PC-3 (cell line): ENCODE results near the gene PACSIN2. TPM values are rescaled to one million over a fixed set of nuclear protein-coding genes. Genes with fewer than 3 reads are reported as not detected.

Experiments
- ATAC-seq: fragments of 200-7000 bp; cut with Tn5 transposase; 2 replicates; pipeline ENCODE4 v1.9.1; 2020; ENCODE audit warnings: mild to moderate bottlenecking, moderate library complexity
- BruUV-seq: library from RNA; stranded (reverse); fragments of 400-500 nt; replicated peaks from 2 replicates; lab custom pipeline; 2021; lab: Mats Ljungman, UMichigan
- CTCF ChIA-PET: fragments of 300-600 bp; sonication (Branson Sonifier 250); formaldehyde crosslinking; loops from one replicate; lab custom pipeline; 2022; ENCODE audit warnings: antibody characterized with exemption; lab: Charles Lee
- POLR2A ChIA-PET: fragments of 300-600 bp; sonication (Branson Sonifier 250); formaldehyde crosslinking; loops from one replicate; lab custom pipeline; 2022; ENCODE audit warnings: antibody characterized with exemption; ENCODE audit not compliant: unreplicated experiment; lab: Charles Lee
- DNase-seq: peaks from one replicate; pipeline ENCODE4 v3.0.0-alpha.2; 2015
- H2AFZ ChIP-seq: fragments of 300-600 bp; sonication (generic); 2 replicates; pipeline ENCODE4 v1.6.0; 2016; ENCODE audit warnings: antibody characterized with exemption, low read length
- H3F3A ChIP-seq: fragments of 300-600 bp; sonication (generic); one replicate; pipeline ENCODE4 v1.6.0; 2017; ENCODE audit warnings: antibody characterized with exemption, low read length, control low read depth, mild to moderate bottlenecking; ENCODE audit not compliant: unreplicated experiment
- H3K27ac ChIP-seq: fragments of 300-600 bp; sonication (generic); 2 replicates; pipeline ENCODE4 v1.5.1; 2016; ENCODE audit warnings: mild to moderate bottlenecking, low read length
- H3K27me3 ChIP-seq: fragments of 300-600 bp; sonication (generic); 2 replicates; pipeline ENCODE4 v1.6.1; 2016; ENCODE audit warnings: low read length, mixed read lengths
- H3K36me3 ChIP-seq: fragments of 300-600 bp; sonication (generic); 2 replicates; pipeline ENCODE4 v1.6.1; 2016; ENCODE audit warnings: low read depth, mixed run types, low read length, mixed read lengths
- H3K4me1 ChIP-seq: fragments of 300-600 bp; sonication (generic); 2 replicates; pipeline ENCODE4 v1.5.1; 2016; ENCODE audit warnings: low read length; ENCODE audit not compliant: insufficient read depth
- H3K4me2 ChIP-seq: fragments of 300-600 bp; sonication (generic); 2 replicates; pipeline ENCODE4 v1.6.0; 2016; ENCODE audit warnings: low read length
- H3K4me3 ChIP-seq: fragments of 300-600 bp; sonication (generic); 2 replicates; pipeline ENCODE4 v1.5.1; 2016; ENCODE audit warnings: mild to moderate bottlenecking, low read length, mixed read lengths
- H3K79me2 ChIP-seq: fragments of 300-600 bp; sonication (generic); 2 replicates; pipeline ENCODE4 v1.6.1; 2017; ENCODE audit warnings: low read length, mixed read lengths
- H3K9ac ChIP-seq: fragments of 300-600 bp; sonication (generic); 2 replicates; pipeline ENCODE4 v1.6.0; 2016; ENCODE audit warnings: mild to moderate bottlenecking, low read length
- H3K9me2 ChIP-seq: fragments of 300-600 bp; sonication (generic); replicated peaks from 2 replicates; pipeline ENCODE4 v1.6.1; 2016; ENCODE audit warnings: mixed run types, low read length, mixed read lengths
- H3K9me3 ChIP-seq: fragments of 300-600 bp; sonication (generic); 2 replicates; pipeline ENCODE4 v1.6.1; 2016; ENCODE audit warnings: low read length, mixed read lengths
- H4K20me1 ChIP-seq: fragments of 300-600 bp; sonication (generic); 2 replicates; pipeline ENCODE4 v1.6.1; 2016; ENCODE audit warnings: low read length, mixed read lengths
- EZH2 ChIP-seq: fragments of 300-600 bp; sonication (generic); IDR thresholded peaks from one replicate; pipeline ENCODE4 v1.6.1; 2017; ENCODE audit warnings: antibody characterized with exemption, mild to moderate bottlenecking, low read length; ENCODE audit not compliant: unreplicated experiment
- EZH2phosphoT487 ChIP-seq: fragments of 300-600 bp; sonication (generic); IDR thresholded peaks from 2 replicates; pipeline ENCODE4 v1.6.1; 2018; ENCODE audit warnings: mild to moderate bottlenecking, antibody characterized with exemption, low read length, borderline replicate concordance
- intact Hi-C: fragments of 100-400 bp; cut with micrococcal nuclease; formaldehyde crosslinking; loops from 2 replicates; pipeline ENCODE4 v1.9.0; 2023
- total RNA-seq: library from RNA; depleted of rRNA; stranded (reverse); fragments of >200 nt; gene quantifications from 2 replicates; pipeline ENCODE4 v1.2.3, GENCODE V29; 2014
- TF ChIP-seq, protein P1 (sequence below): fragments of 300-600 bp; sonication (generic); conservative IDR thresholded peaks from 2 replicates; pipeline ENCODE4 v1.5.1; 2017; ENCODE audit warnings: antibody characterized with exemption, low read depth, mild to moderate bottlenecking, low read length

The PACSIN2 gene
- total RNA-seq, 1 experiment from 2014 or later, result 25.7 TPM

DNA sequence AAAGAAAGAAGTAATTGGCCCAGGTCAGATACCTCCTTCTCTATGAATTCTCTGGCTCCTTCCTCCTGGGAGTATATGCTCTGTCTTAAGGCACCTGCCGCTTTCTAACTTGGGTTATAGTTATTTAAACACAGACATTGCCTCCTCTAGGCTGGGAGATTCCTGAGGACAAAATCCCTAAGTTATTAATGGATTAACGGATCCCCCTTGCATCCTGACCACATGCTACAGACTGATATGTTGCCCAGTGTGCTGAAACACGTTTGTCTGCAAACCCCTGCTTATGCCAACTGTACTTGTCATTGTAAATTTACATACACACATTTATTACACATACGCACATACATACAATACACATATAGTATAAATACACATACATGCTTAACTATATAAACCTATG lies 35.3 kb downstream of the PACSIN2 start:
- Histone ChIP-seq H3K27me3 (no peaks in the 10 kb centered on the region), H3F3A (no peaks in the 10 kb centered on the region), H3K27ac (no peak overlapping the region), H4K20me1 (peaks cover 5% of the 10 kb centered on the region; the same call in 1 of the 2 replicates), H3K9ac (no peak overlapping the region), H3K9me2 (no peaks in the 10 kb centered on the region), H3K4me2 (no peak overlapping the region), H3K36me3 (no peaks in the 10 kb centered on the region), H2AFZ (no peak overlapping the region), H3K9me3 (no peaks in the 10 kb centered on the region), H3K79me2 (peaks cover 48% of the 10 kb centered on the region), H3K4me1 (peaks cover 22% of the 10 kb centered on the region), H3K4me3 (no peak overlapping the region)
- POLR2A ChIA-PET, result no interaction called here
- intact Hi-C loops, result no loop called here
- TF ChIP-seq EZH2, result no peak
- TF ChIP-seq EZH2phosphoT487, result no peak
- TF ChIP-seq, protein P1, sequence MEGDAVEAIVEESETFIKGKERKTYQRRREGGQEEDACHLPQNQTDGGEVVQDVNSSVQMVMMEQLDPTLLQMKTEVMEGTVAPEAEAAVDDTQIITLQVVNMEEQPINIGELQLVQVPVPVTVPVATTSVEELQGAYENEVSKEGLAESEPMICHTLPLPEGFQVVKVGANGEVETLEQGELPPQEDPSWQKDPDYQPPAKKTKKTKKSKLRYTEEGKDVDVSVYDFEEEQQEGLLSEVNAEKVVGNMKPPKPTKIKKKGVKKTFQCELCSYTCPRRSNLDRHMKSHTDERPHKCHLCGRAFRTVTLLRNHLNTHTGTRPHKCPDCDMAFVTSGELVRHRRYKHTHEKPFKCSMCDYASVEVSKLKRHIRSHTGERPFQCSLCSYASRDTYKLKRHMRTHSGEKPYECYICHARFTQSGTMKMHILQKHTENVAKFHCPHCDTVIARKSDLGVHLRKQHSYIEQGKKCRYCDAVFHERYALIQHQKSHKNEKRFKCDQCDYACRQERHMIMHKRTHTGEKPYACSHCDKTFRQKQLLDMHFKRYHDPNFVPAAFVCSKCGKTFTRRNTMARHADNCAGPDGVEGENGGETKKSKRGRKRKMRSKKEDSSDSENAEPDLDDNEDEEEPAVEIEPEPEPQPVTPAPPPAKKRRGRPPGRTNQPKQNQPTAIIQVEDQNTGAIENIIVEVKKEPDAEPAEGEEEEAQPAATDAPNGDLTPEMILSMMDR, result no peak
- no TSS peak for BruUV-seq
- CTCF ChIA-PET, result no interaction called here
- DNase-seq (no peak), ATAC-seq (no peak)

GRCh38 chr22:42978453-42979103 lies 36.4 kb downstream of the PACSIN2 start:
- Histone ChIP-seq H3K4me1 (peaks cover 22% of the 10 kb centered on the region), H3F3A (no peaks in the 10 kb centered on the region), H2AFZ (no peak overlapping the region), H3K27ac (peak overlapping the region; percentile 54), H3K4me3 (no peak overlapping the region), H4K20me1 (peaks cover 7% of the 10 kb centered on the region; the same call in 1 of the 2 replicates), H3K9me2 (no peaks in the 10 kb centered on the region), H3K79me2 (peaks cover 53% of the 10 kb centered on the region), H3K9ac (no peak overlapping the region), H3K36me3 (no peaks in the 10 kb centered on the region), H3K27me3 (no peaks in the 10 kb centered on the region), H3K9me3 (no peaks in the 10 kb centered on the region), H3K4me2 (peak overlapping the region; percentile 41; the same call in 1 of the 2 replicates)
- DNase-seq (peak; percentile 78), ATAC-seq (peak; percentile 76)
- TF ChIP-seq, protein P1, result no peak
- TF ChIP-seq EZH2 (no peak), EZH2phosphoT487 (no peak)
- intact Hi-C loops, result no loop called here
- ChIA-PET POLR2A (no interaction called here), CTCF (no interaction called here)
- no TSS peak for BruUV-seq

GRCh38 chr22:42977569-42977968 lies 37.4 kb downstream of the PACSIN2 start:
- TF ChIP-seq, protein P1, result no peak
- TF ChIP-seq EZH2phosphoT487 (no peak), EZH2 (no peak)
- no peaks in the 10 kb centered on the region for H3K36me3 ChIP-seq
- no peak overlapping the region for H3K4me2 ChIP-seq
- H2AFZ ChIP-seq, result no peak overlapping the region
- no peaks in the 10 kb centered on the region for H3K9me3 ChIP-seq
- H3K9ac ChIP-seq, result no peak overlapping the region
- ATAC-seq, result no peak
- H3K4me1 ChIP-seq, result peaks cover 22% of the 10 kb centered on the region
- BruUV-seq, result no TSS peak
- H3K4me3 ChIP-seq, result no peak overlapping the region
- H3K27me3 ChIP-seq, result no peaks in the 10 kb centered on the region
- CTCF ChIA-PET, result no interaction called here
- H3F3A ChIP-seq, result no peaks in the 10 kb centered on the region
- H4K20me1 ChIP-seq, result peaks cover 7% of the 10 kb centered on the region; the same call in 1 of the 2 replicates
- H3K79me2 ChIP-seq, result peaks cover 63% of the 10 kb centered on the region
- peak overlapping the region; percentile 54; the same call in 1 of the 2 replicates for H3K27ac ChIP-seq
- no peaks in the 10 kb centered on the region for H3K9me2 ChIP-seq
- POLR2A ChIA-PET, result no interaction called here
- intact Hi-C loops, result no loop called here
- no peak for DNase-seq
